ENCODE data around the gene RTTN. TPM values are rescaled to one million over a fixed set of nuclear protein-coding genes. Genes with fewer than 3 reads are reported as not detected.
"Not testable (repeated sequence)": the region's sequence is repeated elsewhere in the genome, so short reads cannot be mapped to it uniquely, and the experiment has no call there.

Gene RTTN
- total RNA-seq, 2 donors from 2014 or later, result 36.4 to 45.6 TPM

- H3K9me3 Mint-ChIP-seq, result no peaks in the 10 kb centered on the region
- H3K27me3 Mint-ChIP-seq, result no peaks in the 10 kb centered on the region
- H3K36me3 Mint-ChIP-seq (ENCODE audit: low read depth), result peaks cover 87% of the 10 kb centered on the region
- no peak overlapping the region for H3K4me3 Mint-ChIP-seq
- no peak overlapping the region for H3K27ac Mint-ChIP-seq
- no peaks in the 10 kb centered on the region for H3K4me1 Mint-ChIP-seq
- ATAC-seq (replicated peaks), result no peak
These were observed 98.4 kb downstream of the RTTN start for GRCh38 chr18:70107091-70107490.

DNA sequence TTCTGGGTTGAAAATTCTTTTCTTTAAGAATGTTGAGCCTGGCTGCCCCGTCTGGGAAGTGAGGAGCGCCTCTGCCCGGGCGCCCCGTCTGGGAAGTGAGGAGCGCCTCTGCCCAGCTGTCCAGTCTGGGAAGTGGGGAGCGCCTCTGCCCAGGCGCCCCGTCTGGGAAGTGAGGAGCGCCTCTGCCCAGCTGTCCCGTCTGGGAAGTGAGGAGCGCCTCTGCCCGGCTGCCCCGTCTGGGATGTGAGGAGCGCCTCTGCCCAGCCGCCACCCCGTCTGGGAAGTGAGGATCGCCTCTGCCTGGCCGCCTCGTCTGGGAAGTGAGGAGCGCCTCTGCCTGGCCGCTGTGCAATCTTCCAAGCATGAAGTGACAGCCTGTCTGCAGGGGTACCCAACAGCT is 102.6 kb downstream of the RTTN start:
- peaks cover 56% of the 10 kb centered on the region for H3K36me3 Mint-ChIP-seq (ENCODE audit: low read depth)
- H3K27me3 Mint-ChIP-seq; H3K27ac Mint-ChIP-seq; H3K4me3 Mint-ChIP-seq; H3K4me1 Mint-ChIP-seq; H3K9me3 Mint-ChIP-seq; ATAC-seq (replicated peaks): not testable (repeated sequence)

DNA sequence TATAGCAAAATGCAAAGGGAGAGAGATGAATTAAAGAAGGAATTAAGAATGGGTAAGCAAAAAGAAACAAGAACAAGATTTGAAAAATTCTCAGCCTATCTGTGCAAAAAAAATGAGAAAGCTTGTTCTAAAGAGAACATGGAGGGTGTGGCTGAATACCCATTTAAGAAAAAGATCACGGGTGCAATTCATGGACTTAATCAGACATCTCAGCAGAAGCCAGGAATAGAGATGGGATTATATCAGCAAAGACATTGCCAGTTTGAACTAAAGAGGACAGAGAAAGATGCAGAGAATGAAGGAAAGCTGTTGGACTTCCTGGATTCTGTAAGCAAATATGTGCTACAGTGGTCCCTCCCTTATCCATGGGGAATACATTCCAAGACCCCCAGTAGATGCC is 115.6 kb downstream of the RTTN start:
- H3K27me3 Mint-ChIP-seq, result no peaks in the 10 kb centered on the region
- H3K36me3 Mint-ChIP-seq (ENCODE audit: low read depth), result peaks cover 38% of the 10 kb centered on the region
- H3K4me1 Mint-ChIP-seq, result no peaks in the 10 kb centered on the region
- no peak overlapping the region for H3K4me3 Mint-ChIP-seq
- no peak for ATAC-seq (replicated peaks)
- peak overlapping the region; percentile 60 for H3K27ac Mint-ChIP-seq
- H3K9me3 Mint-ChIP-seq, result peaks cover 5% of the 10 kb centered on the region

- Mint-ChIP-seq H3K27me3 (no peaks in the 10 kb centered on the region), H3K27ac (no peak overlapping the region), H3K9me3 (no peaks in the 10 kb centered on the region), H3K4me3 (no peak overlapping the region), H3K4me1 (no peaks in the 10 kb centered on the region), H3K36me3 (ENCODE audit: low read depth) (peaks cover 34% of the 10 kb centered on the region)
- no peak for ATAC-seq (replicated peaks)
These were observed 119.4 kb downstream of the RTTN start for GRCh38 chr18:70086085-70086484.

DNA sequence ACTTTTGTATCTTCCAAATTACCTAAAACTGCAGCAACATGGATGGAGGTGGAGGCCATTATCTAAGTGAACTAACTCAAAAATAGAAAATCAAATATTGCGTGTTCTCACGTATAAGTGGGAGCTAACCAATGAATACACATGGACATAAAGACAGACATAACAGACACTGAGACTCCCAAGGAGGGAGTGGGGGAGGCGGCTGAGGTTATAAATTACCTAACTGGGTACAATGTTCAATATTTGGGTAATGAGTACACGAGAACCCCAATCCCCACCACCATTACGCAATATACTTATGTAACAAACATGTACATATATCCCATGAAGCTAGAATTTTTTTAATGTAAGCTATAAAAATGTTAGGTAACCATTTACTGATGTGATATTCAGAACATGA is 119.8 kb downstream of the RTTN start:
- Mint-ChIP-seq H3K36me3 (ENCODE audit: low read depth) (peaks cover 31% of the 10 kb centered on the region), H3K4me3 (no peak overlapping the region), H3K27ac (no peak overlapping the region), H3K9me3 (no peaks in the 10 kb centered on the region), H3K4me1 (no peaks in the 10 kb centered on the region), H3K27me3 (no peaks in the 10 kb centered on the region)
- ATAC-seq (replicated peaks), result no peak

GRCh38 chr18:70082430-70082829 is 123.1 kb downstream of the RTTN start:
- H3K4me3 Mint-ChIP-seq, result no peak overlapping the region

DNA sequence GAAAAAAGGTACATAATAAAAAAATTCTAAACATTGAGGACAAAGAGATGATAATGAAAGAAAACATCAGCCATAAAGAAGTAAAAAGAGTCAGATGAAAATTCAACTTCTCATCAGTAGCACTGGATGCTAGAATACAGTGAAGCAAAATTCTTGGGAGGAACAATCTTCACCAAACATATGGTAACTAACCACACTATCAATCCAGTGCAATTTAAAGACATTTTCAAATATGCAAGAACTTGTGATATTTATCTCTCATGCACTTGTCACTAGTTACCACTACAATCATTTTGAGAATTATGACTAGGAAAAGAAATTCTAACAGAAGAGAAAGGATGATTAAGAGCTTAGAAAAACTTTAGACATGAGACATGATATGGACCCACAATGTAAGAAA is 127.4 kb downstream of the RTTN start:
- Mint-ChIP-seq H3K4me3 (no peak overlapping the region), H3K4me1 (no peaks in the 10 kb centered on the region), H3K36me3 (ENCODE audit: low read depth) (peaks cover 29% of the 10 kb centered on the region), H3K27me3 (no peaks in the 10 kb centered on the region), H3K27ac (no peak overlapping the region), H3K9me3 (no peaks in the 10 kb centered on the region)
- peak; percentile 32 for ATAC-seq (replicated peaks)

More at GRCh38 chr18:70082430-70082829, 123.1 kb downstream of the RTTN start:
- no peaks in the 10 kb centered on the region for H3K4me1 Mint-ChIP-seq
- peaks cover 23% of the 10 kb centered on the region for H3K36me3 Mint-ChIP-seq (ENCODE audit: low read depth)
- H3K9me3 Mint-ChIP-seq, result no peaks in the 10 kb centered on the region
- no peak for ATAC-seq (replicated peaks)
- H3K27me3 Mint-ChIP-seq, result no peaks in the 10 kb centered on the region
- no peak overlapping the region for H3K27ac Mint-ChIP-seq

DNA sequence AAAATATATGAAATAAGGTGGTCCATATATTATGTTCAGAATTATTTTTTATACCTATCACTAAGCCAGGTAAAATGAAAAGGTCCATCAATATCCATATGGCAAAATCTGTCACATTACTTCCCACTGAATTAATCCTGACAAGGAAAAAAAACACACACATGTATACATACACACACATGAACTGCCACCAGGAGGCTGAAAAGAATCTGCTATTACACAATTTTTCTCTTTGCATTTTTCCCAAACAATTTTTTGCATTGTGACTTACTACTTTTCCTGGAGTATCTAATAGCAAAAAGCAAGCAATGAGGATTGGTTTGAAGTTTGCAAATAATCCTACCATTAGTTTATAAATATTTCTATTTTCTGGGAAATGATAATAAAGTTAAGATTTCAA is 129.6 kb downstream of the RTTN start:
- Mint-ChIP-seq H3K27ac (no peak overlapping the region), H3K4me1 (no peaks in the 10 kb centered on the region), H3K27me3 (no peaks in the 10 kb centered on the region), H3K9me3 (no peaks in the 10 kb centered on the region), H3K36me3 (ENCODE audit: low read depth) (peaks cover 33% of the 10 kb centered on the region), H3K4me3 (no peak overlapping the region)
- no peak for ATAC-seq (replicated peaks)

GRCh38 chr18:70074116-70074515 is 131.4 kb downstream of the RTTN start:
- H3K4me1 Mint-ChIP-seq, result no peaks in the 10 kb centered on the region
- ATAC-seq (replicated peaks), result no peak
- no peaks in the 10 kb centered on the region for H3K9me3 Mint-ChIP-seq
- H3K4me3 Mint-ChIP-seq, result no peak overlapping the region
- peaks cover 33% of the 10 kb centered on the region for H3K36me3 Mint-ChIP-seq (ENCODE audit: low read depth)
- no peaks in the 10 kb centered on the region for H3K27me3 Mint-ChIP-seq
- H3K27ac Mint-ChIP-seq, result no peak overlapping the region

DNA sequence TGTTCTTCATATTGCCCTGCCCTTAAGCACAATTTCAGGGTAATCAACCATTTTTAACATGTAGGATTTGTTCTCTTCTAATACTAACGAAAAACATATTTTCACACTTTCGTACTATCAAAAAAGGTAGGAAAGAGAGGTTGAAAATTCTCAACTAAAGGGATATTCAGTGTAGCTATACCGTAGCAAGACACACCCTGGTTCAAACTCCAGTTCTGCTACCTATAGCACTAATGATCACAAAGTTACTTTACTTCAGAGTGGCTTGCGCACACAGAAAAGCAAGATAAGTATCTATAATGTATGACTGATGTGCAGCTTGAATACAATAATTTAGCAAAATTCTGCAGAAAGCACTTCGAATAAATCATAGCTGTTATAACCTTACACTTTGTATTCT is 132.1 kb downstream of the RTTN start:
- ATAC-seq (replicated peaks), result no peak
- Mint-ChIP-seq H3K27ac (no peak overlapping the region), H3K9me3 (no peaks in the 10 kb centered on the region), H3K36me3 (ENCODE audit: low read depth) (peaks cover 29% of the 10 kb centered on the region), H3K27me3 (no peaks in the 10 kb centered on the region), H3K4me3 (no peak overlapping the region), H3K4me1 (no peaks in the 10 kb centered on the region)

DNA sequence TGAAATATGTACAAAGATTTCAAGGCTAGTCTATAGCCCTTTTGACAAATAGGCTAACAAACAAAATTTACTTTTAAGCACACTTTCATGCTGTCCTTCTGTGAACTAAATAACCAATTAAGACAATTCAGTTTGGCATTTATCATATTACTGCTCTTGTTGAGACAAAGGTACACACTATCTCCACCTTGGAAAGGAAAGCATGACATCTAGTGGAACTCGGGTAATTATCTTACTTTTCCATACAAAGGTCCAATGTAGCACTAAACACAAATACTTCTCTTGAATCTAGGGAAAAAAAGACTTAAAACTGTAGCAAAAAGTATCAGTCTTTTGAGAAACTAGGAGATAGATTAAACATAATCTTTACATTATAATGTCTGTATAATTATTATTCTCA is 132.8 kb downstream of the RTTN start:
- no peaks in the 10 kb centered on the region for H3K9me3 Mint-ChIP-seq
- H3K36me3 Mint-ChIP-seq (ENCODE audit: low read depth), result peaks cover 25% of the 10 kb centered on the region
- no peak overlapping the region for H3K27ac Mint-ChIP-seq
- H3K27me3 Mint-ChIP-seq, result no peaks in the 10 kb centered on the region
- H3K4me1 Mint-ChIP-seq, result no peaks in the 10 kb centered on the region
- ATAC-seq (replicated peaks), result no peak
- H3K4me3 Mint-ChIP-seq, result no peak overlapping the region

DNA sequence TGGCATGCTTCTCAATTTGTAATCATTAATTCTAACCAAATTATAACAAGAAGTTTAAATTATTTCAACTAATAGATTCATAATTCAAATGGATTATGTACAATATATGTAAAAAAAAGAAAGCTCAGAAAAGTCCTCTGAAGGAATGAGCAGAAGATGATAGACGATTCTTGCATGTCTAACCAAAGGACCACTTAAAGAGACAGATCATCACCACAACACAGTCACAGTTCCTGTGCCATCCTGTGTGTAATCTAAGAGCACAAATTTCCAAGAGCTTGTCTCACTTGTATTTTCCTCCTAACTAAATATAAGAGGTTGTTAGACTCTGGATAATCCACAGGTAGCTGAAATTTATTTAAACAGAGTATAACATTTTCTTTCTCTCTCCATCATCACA is 135.5 kb downstream of the RTTN start:
- ATAC-seq (replicated peaks), result no peak
- H3K4me3 Mint-ChIP-seq, result no peak overlapping the region
- no peaks in the 10 kb centered on the region for H3K9me3 Mint-ChIP-seq
- H3K27me3 Mint-ChIP-seq, result no peaks in the 10 kb centered on the region
- H3K27ac Mint-ChIP-seq, result no peak overlapping the region
- peaks cover 35% of the 10 kb centered on the region for H3K36me3 Mint-ChIP-seq (ENCODE audit: low read depth)
- no peaks in the 10 kb centered on the region for H3K4me1 Mint-ChIP-seq

DNA sequence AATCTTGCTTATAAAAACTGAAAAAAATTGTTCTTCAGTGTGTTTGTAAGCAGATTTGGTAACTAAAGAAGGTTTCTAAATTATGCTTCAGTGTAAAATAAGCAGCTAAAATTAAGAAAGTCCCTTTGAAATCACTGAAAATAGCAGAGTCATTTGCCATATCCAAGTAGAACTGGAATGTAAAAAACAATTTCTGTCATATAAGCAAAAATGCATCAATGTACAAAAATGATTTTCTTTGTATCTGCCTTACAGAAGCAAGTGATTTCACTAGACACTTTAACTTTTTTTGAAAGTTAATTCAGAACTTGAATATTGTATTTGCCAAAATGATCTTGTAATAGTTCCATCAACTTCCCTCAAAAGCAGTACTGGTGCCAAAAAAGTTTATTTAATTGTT is 136.1 kb downstream of the RTTN start:
- H3K27me3 Mint-ChIP-seq, result no peaks in the 10 kb centered on the region
- peaks cover 32% of the 10 kb centered on the region for H3K36me3 Mint-ChIP-seq (ENCODE audit: low read depth)
- ATAC-seq (replicated peaks), result no peak
- no peaks in the 10 kb centered on the region for H3K9me3 Mint-ChIP-seq
- H3K4me1 Mint-ChIP-seq, result no peaks in the 10 kb centered on the region
- H3K27ac Mint-ChIP-seq, result no peak overlapping the region
- H3K4me3 Mint-ChIP-seq, result no peak overlapping the region

GRCh38 chr18:70068981-70069380 is 136.5 kb downstream of the RTTN start:
- no peak overlapping the region for H3K27ac Mint-ChIP-seq
- H3K36me3 Mint-ChIP-seq (ENCODE audit: low read depth), result peaks cover 30% of the 10 kb centered on the region
- no peaks in the 10 kb centered on the region for H3K9me3 Mint-ChIP-seq
- H3K4me3 Mint-ChIP-seq, result no peak overlapping the region
- no peaks in the 10 kb centered on the region for H3K27me3 Mint-ChIP-seq
- no peak for ATAC-seq (replicated peaks)
- H3K4me1 Mint-ChIP-seq, result no peaks in the 10 kb centered on the region

DNA sequence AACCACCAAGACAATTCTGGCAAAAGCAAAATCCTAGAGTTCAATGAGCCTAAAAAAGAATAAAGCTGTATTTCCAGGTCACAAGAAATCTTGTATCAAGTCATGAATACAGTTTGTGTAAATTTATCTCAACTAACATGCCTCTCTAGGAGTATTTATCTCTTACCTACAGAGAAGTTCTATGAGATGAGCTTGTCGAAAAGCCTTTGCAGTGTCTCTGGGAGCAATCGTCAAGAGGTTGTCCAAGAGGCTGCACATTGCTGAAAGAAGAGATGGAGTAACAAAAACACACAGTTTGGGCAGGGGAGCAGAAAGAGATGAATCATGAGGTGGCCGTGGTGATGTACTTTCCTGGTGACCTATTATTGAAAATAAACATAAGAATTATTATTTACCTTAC is 145.8 kb downstream of the RTTN start:
- Mint-ChIP-seq H3K4me3 (no peak overlapping the region), H3K4me1 (no peaks in the 10 kb centered on the region)
- no peak for ATAC-seq (replicated peaks)

DNA sequence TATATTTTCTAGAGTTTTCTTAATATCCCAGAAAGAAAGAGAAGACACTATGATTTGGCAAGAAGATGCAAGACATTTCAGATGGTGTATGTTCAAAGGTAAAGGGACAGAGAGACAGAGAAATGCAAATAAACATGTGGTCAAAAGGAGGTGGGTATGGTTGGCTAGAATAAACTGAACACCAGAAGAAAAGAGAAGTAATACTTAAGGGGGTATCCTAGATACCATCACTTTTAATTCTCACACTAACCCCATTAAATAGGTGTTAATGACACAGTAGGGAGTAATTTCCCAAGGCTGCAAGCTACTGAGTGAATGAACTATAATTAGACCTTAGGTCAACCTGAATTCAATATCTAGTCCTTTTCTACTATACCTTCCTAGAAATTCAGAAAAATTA is 146.6 kb downstream of the RTTN start:
- Mint-ChIP-seq H3K9me3 (no peaks in the 10 kb centered on the region), H3K4me1 (no peaks in the 10 kb centered on the region), H3K4me3 (no peak overlapping the region), H3K27me3 (no peaks in the 10 kb centered on the region), H3K36me3 (ENCODE audit: low read depth) (peaks cover 65% of the 10 kb centered on the region), H3K27ac (no peak overlapping the region)
- no peak for ATAC-seq (replicated peaks)

More for the DNA sequence above, 145.8 kb downstream of the RTTN start:
- peaks cover 69% of the 10 kb centered on the region for H3K36me3 Mint-ChIP-seq (ENCODE audit: low read depth)
- no peak overlapping the region for H3K27ac Mint-ChIP-seq
- H3K9me3 Mint-ChIP-seq, result no peaks in the 10 kb centered on the region
- H3K27me3 Mint-ChIP-seq, result no peaks in the 10 kb centered on the region

Measured in activated T-helper 17 cell treated with anti-CD3 and anti-CD28 coated beads, Interleukin-2, amount 50 U/mL, for 72 hours (primary cell).